GM19238 (cell line): ENCODE results near the gene RUVBL2.
"Not testable (repeated sequence)": the region's sequence is repeated elsewhere in the genome, so short reads cannot be mapped to it uniquely, and the experiment has no call there.

ENCODE experiments used
- DNase-seq: peaks from one replicate; pipeline ENCODE4 v3.0.0; 2011; ENCODE audit warnings: low spot score; ENCODE audit not compliant: insufficient read length

Gene RUVBL2

DNA sequence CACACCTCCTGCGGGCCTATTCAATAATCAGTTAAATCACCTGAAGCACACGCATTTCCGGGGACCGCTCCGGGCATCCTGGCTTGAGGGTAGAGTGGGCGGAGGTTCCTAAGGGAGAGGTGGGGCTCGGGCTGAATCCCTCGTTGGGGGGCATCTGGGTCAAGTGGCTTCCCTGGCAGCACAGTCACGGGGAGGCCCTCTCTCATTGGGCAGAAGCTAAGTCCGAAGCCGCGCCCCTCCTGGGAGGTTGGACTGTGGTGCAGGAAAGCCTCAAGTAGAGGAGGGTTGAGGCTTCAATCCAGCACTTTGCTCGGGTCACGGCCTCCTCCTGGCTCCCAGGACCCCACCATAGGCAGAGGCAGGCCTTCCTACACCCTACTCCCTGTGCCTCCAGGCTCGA is 49.9 kb downstream of the RUVBL2 start, which contains the start of gene CGB5:
CGB5 (plus strand) TSS at position 301 of the 400 bp plus-strand sequence. CDS start 362 bp downstream, outside the sequence.
- not testable (repeated sequence) for DNase-seq

DNA sequence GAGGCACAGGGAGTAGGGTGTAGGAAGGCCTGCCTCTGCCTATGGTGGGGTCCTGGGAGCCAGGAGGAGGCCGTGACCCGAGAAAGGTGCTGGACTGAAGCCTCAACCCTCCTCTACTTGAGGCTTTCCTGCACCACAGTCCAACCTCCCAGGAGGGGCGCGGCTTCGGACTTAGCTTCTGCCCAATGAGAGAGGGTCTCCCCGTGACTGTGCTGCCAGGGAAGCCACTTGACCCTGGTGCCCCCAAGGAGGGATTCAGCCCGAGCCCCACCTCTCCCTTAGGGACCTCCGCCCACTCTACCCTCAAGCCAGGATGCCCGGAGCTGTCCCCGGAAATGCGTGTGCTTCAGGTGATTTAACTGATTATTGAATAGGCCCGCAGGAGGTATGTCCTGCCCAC is 55.3 kb downstream of the RUVBL2 start, which contains the start of gene CGB8:
CGB8 (minus strand) TSS at position 101 of the 400 bp plus-strand sequence. CDS start 372 bp downstream, outside the sequence.
- not testable (repeated sequence) for DNase-seq

DNA sequence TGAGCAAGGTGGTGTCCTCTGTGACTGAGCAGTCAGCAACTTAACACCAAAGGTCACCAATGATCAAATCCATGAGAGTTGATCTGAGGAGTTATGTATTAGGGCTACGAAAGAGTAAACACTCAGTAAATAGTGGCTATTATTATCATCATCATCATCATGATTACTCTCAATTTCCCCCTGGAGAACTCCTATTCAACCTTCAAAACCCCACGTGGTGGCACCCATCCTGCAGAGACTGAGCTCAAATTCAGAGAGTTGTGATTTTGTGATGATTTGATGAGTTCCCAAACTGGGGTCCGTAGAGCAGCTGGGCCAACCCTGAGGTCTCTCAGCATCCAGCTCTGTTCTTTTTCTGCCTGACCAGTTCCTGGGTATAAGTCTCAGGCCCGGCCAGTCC is 56.1 kb downstream of the RUVBL2 start:
- not testable (repeated sequence) for DNase-seq

DNA sequence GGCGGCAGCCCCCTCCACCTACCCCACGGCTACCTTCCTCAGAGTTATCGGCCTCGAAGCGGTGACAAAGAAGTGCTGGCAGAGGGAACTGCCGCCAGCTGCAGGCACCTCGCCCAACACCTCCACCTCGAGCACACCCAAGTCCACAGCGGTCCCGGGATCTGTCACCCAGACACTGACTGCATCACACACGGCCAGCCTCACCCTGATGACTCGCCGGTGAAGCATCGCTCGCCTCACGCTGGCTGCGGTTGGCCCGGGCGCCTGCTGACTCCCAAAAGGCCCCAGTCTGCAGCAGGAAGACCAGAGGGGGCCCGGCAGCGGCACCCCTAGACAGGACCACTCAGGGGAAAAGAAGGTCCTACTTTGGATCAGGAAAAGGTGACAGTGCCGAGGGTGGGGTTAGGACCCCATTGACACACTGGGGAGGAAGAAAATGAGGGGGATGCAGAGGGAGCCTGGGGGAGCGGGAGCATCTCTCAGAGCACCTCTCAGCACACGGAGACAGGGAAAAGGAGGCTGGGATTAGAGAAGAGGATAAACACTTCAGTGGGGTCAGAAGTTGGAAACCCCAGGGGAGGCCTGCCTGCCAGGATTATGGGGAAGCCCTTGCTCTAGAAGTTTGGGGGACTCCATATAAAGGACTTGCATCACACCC is 56.8 kb downstream of the RUVBL2 start:
- DNase-seq: not testable (repeated sequence)

DNA sequence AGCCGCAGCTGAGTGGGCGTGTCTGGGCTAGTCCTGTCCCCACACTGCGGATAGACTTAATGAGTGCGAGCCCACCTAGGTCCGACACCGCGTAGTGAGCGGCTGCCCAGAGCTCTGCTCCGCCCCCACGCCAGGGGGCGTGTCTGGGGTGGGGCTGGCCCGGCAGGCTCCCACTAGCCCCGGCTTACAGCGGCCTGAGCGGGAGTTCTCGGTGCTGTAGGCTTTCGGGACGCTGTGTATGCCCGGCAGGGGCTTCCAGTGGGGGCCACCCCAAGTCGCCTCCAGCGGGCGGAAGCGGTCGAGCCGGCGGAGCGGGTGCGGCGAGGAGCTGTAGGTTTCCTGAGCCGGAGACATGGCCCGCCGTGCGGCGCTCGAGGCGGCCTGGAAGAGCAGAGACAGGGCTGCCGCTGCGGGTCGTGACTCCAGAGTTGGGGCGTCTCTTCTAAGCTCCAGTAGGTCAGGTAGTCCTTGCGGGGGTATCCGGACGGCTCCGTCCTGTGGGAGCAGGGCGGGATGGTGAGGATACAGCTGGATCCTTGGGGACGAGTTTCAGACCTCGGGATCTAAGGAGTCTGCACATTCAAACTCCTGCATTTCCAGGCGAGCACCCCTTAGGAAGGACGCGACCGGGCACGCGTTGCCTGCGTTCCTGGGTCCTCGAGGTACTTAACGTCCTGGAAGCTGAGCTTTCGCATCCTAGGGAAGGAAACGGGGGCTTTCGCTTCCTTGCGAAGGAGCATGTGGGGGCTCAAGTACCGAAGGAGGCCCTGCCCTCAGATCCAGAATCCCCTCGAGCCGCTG is 62.6 kb downstream of the RUVBL2 start:
- DNase-seq: peak; percentile 82

DNA sequence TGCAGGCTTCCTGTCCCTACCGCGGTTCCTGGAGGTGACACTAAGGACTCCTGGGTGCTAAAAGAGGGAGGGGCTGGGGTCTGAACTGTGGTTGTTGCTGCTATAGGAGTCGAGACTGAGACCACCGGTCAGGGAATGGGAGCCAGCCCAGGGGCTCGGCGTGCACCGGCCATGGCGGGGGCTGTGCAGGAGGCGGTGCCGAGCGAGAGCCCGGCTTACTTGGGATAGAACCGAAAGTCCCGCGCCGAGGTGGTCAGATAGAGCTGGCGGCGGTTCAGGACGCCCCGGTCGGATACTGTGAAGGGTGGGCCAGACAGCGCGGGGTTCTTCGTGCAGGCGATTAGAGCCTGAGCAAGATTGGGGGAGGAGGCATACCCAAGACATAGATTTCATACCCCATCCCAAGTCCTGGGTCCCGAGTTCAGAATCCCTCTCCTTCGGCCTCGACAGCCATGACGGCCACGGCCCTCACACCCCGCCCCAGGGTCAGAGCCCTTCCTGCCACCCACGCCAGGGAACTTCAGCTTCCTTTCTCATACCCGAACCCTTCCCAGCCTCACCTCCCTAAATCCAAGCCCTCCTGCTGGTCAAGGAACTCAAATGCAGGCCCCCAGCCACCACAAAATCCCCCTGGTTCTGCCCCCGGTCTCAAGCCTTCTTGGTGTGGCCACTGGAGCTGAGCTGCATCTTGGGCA is 63.4 kb downstream of the RUVBL2 start:
- not testable (repeated sequence) for DNase-seq

DNA sequence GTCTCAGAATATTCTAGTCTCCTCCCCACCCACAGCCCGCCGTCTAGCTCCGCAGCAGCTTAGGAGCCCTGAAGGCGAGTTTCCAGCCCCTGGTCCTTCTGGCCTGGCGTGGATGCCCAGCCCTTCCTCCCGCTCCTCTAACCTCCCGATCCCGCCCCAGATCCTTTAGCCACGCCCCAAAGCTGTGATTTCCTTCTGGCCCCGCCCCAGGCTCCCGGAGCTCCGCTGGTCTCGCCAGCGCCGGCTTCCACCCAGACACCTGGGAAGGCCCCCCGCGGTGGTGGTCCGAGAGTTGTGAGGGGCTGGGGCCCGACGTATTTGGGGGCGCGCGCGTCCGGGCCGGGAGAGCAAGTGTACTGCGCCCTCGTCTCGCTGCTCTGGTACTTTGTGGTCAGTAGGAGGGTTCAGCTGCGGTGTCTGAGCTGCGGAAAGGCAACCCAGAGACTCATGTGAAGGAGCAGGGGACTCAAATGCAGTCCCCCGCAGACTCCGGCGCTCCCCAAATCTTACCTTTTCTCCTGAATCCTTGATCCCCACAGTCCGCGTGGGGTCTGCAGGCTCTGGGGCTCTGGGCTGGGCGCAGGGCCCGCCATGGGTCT is 64.0 kb downstream of the RUVBL2 start, which contains the start of gene CGB7:
CGB7 (minus strand) TSS at position 114 of the 599 bp plus-strand sequence. CDS start 2,374 bp downstream, outside the sequence.
- DNase-seq: no peak

DNA sequence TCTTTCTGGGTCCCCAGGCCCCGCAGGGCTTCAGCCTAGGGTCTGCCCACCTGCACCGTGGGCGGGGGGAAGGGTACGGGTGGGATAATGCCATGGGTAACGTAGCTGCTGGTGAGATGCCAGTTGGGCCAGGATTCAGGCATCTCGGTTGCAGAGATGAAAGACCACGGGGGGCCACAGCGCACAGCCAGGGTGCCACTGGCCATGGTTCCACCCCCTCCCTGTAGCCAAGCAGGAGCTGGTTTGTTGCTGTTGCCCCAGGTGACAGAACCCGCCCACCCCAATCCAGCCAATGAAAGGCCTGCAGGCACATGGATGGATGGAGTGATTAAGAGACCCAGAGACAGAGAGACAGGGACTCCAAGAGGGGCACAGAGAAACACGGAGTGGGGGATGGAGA is 64.9 kb downstream of the RUVBL2 start:
- no peak for DNase-seq

DNA sequence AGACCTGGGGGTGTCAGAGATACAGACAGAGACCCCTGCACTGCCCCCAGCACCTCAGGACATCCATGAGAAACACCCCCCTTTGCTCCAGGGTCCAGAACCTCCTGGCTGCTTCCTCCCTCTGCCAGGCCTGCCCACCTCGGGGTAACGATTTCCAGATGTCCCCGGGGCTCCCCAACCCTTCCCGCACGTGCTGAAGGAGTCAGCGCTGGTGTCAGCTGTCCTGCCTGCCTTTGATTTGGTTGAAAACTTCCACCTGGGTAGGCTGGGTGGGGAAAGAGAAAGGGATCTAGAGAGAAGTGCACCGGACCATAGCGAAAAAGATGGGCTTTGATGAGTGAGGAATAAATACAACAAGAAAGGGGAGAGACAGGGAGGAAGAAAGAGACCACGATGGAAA is 65.4 kb downstream of the RUVBL2 start:
- no peak for DNase-seq

DNA sequence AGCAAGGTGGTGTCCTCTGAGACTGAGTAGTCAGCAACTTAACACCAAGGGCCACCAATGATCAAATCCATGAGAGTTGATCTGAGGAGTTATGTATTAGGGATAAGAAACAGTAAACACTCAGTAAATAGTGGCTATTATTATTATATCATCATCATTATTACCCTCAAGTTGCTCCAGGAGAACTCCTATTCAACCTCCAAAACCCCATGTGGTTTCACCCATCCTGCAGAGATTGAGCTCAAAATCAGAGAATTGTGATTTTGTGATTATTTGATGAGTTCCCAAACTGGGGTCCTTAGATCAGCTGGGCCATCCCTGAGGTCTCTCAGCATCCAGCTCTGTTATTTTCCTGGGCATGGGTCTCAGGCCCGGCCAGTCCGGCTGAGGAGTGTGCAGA is 67.3 kb downstream of the RUVBL2 start:
- no peak for DNase-seq

DNA sequence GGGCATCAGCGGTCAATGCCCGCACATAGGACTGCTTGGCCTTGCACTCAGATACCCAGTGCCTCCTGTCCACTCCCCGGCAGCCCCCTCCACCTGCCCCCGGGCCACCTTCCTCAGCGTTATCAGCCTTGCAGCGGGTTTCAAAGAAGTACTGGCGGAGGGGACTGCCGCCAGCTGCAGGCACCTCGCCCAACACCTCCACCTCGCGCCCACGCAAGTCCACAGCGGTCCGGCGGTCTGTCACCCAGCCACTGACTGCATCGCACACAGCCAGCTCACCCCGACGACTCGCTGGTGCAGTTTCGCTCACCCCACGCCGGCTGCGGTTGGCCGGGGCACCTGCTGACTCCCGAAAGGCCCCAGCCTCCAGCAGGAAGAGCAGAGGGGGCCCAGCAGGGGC is 67.8 kb downstream of the RUVBL2 start:
- no peak for DNase-seq

DNA sequence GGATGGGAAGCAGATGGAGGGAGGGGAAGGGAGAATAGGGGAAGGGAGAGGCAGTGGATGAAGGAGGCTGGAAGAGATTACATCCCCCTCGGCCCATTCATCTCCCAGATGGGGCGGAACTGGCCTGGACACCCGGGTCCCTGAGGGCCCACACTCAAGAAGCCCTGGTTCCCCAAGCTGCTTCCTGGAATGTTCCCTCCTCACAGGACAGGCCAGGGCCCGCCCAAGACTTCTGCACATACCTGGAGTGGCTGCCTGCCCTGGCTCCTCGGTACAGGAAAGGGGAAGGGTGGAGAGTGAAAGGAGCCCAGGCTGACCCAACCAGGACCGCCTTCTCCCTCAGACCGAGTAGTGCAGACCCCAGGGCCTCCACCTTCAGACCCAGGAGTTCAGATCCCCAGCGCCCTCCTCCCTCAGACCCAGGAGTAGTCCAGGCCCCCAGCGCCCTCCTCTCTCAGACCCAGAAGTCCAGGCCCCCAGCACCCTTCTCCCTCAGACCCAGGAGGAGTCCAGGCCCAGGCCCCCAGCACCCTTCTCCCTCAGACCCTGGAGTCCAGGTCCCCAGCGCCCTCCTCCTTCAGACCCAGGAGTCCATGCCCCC is 70.4 kb downstream of the RUVBL2 start:
- no peak for DNase-seq

DNA sequence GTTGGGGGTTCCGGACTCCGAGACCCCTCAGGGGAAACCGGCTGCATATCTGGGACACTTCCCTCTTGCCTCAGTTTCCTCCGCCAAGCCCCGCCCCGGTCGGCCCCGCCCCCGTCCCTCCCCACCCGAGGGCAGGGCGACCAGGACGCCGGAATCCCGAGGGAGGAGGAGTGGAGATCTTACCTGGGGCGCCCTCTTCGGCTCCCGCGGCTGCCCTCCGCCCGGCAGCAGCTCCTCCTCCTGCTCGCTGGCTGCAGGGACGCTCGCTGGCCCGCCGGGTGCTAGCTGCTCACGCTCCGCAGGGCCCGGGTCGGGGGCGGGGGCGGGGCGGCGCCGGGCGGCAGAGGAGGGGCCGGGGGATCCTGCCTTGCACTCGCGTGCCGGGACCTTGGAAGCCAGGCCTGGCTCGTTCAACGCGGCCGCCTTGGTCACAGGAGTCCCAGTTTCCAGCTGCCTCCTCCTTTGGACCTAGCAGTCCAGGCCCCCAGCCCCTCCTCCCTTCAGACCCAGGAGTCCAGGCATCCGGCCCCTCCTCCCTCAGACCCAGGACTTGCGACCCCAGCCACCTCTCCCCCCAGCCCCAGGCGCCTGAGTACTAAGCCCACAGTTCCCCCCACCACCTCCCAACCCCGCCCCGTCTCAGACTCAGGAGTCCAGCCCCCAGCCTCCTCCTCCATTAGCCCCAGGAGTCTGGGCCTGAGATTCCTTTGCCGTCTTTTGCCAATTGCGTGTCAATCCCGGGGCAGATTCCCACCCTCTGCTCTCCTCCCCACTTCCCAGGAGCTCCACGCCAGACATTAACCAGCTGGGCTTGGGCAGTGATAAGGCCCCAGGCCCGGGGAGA is 71.3 kb downstream of the RUVBL2 start, which contains the start of gene NTF4:
NTF4 (minus strand) TSS at position 51 of the 844 bp plus-strand sequence. CDS start 2,821 bp downstream, outside the sequence.
- DNase-seq: no peak
